ENCODE measurements around the gene PLPPR4.
"Not testable (repeated sequence)": the region's sequence is repeated elsewhere in the genome, so short reads cannot be mapped to it uniquely, and the experiment has no call there.

The PLPPR4 gene, protein sequence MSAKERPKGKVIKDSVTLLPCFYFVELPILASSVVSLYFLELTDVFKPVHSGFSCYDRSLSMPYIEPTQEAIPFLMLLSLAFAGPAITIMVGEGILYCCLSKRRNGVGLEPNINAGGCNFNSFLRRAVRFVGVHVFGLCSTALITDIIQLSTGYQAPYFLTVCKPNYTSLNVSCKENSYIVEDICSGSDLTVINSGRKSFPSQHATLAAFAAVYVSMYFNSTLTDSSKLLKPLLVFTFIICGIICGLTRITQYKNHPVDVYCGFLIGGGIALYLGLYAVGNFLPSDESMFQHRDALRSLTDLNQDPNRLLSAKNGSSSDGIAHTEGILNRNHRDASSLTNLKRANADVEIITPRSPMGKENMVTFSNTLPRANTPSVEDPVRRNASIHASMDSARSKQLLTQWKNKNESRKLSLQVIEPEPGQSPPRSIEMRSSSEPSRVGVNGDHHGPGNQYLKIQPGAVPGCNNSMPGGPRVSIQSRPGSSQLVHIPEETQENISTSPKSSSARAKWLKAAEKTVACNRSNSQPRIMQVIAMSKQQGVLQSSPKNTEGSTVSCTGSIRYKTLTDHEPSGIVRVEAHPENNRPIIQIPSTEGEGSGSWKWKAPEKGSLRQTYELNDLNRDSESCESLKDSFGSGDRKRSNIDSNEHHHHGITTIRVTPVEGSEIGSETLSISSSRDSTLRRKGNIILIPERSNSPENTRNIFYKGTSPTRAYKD

DNA sequence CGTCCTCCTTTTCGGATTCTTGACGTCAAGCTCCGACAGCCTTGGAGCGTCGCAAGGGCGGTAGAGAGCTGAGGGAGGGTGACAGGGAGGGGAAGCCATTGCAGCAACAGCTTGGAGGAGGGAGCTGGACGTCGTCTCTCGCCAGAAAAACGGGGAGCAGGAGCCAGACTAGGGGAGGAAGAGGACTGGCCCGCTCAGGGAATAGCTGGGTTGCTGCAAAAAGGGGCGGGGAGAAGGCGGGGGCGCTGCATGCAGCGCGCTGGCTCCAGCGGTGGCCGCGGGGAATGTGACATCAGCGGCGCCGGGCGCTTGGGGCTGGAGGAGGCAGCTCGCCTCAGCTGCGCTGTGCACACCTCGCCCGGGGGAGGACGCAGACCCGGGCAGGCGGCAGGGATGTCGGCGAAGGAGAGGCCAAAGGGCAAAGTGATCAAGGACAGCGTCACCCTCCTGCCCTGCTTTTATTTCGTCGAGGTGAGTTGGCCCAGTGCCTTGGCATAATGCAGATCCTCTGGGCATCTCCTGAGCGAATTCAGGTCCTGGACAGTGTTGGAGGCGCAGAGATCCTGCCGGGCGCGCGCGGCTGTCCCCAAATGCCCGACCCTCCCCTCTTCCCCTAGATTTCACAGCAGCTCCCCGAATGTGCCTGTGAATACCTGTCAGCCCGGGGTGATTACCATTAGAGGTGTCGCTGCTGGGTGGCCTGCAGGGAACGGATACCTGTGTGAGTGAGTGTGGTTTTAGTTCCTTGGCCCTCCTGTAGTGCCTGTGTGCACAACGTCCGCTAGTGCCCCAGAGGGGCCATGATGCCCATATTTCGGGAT lies at the start of gene PLPPR4:
Gene PLPPR4 (plus strand): TSS at position 292 of the 821 bp plus-strand sequence. CDS start 102 bp downstream, at position 394.
- DNase-seq (ENCODE audit: low read depth in 2 of 3, low spot score in 2 of 3): no peak

DNA sequence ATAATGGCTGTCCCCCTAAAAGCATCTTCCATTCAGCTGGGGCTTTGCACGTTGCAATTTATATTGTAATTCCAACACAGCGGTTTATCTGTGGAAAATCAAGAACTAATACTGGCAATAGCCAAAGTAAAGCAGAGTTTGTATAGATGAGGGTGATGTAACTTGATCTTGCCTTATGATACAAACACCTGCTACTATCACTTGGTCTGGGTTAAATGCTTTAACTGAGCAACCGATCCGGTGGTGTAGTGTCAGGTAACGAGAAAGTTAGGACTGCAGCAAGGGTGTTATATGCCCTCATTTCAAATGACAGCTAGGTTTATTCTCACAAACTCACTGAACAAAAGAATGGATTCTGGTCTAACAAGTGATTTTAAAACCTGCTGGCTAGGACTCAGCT lies 47.3 kb upstream of the PLPPR4 start:
- no peak for DNase-seq (ENCODE audit: low read depth in 2 of 3, low spot score in 2 of 3)

DNA sequence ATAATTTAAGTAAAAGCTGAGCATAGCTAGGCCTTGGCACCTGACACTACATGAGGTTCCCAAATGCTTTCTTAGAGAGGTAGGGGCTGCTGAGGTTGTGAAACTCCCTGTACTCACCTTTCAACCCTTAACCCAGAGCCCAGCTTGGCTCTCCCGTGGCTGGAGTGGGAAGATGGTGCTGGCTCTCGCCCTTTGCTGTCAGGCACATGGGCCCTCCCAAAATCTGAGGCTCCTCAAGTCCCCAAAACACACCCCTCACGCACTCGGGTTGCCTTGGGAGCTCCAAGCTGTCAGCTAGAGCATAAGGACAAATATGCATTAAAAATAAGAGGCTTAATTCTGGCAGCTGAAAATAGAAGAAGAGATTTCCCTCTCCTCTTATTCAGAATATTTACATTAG lies 46.7 kb upstream of the PLPPR4 start:
- no peak for DNase-seq (ENCODE audit: low read depth in 2 of 3, low spot score in 2 of 3)

DNA sequence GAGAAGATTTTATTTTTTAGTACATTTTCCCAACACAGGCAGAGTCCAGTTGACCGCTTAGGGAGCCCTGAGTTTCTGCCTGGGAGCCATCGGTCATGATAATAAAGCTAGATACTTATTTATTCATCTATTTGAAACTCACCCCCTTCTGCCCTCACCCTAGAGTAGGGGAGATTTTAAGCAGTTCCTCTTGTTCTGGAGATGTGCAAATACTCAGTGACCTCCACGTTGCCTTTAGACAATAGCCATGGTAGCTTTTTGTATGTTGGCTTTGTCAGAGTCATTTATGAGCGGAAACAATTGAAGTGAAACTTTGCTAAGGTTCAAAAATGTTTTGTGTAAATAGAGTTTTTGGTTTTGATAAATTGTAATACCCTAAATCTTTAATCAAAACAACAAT lies 45.7 kb upstream of the PLPPR4 start:
- no peak for DNase-seq (ENCODE audit: low read depth in 2 of 3, low spot score in 2 of 3)

DNA sequence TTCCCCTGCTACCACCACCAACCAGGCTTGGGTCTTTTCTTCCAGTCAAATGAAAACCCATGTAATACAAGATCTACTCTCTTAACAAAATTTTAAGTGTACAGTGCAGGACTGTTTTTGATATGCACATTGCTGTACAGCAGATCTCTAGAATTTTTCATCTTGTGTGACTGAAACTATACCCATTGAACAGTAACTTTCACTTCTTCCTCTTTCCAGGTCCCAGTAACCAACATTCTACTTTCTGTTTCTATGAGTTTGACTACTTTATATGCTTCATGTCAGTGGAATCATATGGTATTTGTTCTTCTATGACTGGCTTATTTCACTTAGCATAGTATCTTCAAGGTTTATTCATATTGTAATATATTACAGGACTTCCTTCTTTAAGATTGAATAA lies 45.3 kb upstream of the PLPPR4 start:
- no peak for DNase-seq (ENCODE audit: low read depth in 2 of 3, low spot score in 2 of 3)

DNA sequence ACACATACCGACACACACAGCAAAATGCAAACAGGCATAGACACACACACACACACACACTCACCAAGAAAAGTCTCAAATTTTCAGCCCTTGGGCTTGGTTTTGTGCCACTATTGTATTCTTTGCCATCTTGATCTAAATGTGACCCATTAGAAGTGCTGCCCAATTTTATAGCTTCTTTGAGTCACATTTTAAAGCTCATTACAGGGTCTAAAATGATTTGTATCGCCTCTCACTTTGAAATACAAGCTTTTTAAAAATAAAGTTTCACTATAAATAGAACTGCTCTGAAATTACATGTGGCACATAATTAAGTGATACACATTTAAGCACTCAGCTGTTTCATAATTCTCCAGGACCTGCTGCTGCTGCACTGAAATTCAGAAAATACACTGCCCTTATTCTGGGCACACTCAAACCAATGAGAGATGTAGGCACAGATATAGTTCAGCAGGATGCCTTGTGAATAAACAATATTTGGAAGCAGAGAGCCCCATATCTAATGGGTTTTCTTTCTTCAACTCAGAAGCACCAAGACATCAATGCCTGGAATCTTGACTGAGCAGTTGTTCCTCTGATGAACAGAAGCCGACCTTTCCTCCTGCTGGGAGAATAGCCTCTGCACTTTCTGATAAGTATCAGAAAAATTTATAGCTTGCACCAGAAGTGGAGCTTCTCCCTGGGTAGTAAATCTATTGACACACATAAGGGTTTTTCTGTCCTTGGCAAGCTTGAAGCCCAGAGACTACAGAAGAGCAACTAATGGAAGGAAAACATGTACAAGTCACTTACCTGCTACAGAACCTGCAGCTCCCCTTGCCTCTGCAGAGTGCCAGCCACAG lies 37.0 kb upstream of the PLPPR4 start:
- DNase-seq (ENCODE audit: low read depth in 2 of 3, low spot score in 2 of 3): no peak

DNA sequence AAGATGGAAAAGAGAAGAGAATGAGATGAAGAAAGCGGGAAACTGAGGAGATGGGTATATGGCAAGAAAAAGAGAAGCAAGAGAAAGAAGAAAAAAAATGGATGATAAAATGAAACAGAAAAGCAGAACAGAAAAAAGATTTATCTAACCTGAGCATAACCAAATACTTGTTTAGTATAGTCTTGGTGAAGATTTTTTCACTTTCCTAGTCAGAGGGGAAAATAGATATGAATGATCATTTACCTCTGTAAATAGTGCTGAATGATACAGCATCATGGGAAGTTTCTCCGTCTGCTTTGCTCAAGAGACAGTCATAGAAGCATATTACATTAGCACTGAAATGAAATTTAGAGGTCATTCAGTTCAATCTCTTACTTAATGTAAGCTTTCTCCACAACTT lies 36.1 kb upstream of the PLPPR4 start:
- DNase-seq (ENCODE audit: low read depth in 2 of 3, low spot score in 2 of 3): no peak

DNA sequence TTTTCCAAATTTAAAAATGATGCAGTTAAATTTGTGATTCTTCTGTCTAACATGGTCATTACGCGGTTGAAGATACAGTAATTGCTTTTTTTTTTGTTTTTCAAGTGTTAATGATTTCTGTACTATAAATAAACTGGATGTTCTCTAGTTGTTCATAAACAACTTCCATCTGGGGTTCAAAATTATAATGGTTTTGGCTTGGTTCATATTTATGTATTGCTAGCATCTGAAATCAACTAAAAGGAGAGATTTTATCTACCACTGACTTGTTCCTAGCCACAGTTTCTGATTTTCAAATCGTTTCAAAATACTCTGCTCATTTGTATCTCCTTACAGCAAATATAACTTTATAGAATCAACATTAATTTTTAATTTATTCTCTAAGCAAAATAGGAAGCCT lies 35.2 kb upstream of the PLPPR4 start:
- DNase-seq (ENCODE audit: low read depth in 2 of 3, low spot score in 2 of 3): no peak

DNA sequence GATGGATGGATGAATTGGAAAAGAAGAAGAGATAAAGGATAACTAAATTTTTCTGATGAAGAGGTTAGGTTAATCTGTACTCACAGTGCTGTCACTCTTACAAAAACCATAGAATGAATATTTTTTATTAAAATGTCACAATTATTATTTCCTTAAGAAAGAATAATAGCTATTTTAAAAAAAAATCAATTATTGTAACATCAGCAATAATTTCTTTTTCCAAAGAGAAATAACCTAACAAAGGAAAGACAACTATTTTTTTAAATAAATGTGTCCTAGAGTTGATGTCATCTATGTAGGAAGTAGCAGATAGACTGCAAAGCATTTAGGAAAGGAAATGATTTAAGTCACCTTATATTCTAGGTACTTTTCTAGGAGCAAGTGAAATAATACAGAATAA lies 33.6 kb upstream of the PLPPR4 start:
- DNase-seq (ENCODE audit: low read depth in 2 of 3, low spot score in 2 of 3): no peak

DNA sequence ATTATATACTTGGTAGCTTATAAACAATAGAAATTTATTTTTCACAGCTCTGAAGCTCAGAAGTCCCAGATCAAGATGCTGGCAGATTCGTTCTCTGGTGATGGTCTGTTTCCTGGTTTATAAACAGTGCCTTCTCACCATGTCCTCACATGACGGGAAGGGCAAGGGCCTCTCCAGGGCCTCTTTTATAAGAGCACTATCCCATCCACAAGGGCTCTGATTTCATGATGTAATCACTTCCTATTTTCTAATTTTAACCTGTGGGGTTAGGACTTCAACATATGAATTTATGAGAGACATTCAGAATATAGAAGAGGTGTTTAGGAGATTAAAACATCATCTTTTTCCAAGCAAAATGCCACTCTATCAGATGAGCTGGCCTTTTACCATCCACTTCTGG lies 32.1 kb upstream of the PLPPR4 start:
- DNase-seq (ENCODE audit: low read depth in 2 of 3, low spot score in 2 of 3): no peak

DNA sequence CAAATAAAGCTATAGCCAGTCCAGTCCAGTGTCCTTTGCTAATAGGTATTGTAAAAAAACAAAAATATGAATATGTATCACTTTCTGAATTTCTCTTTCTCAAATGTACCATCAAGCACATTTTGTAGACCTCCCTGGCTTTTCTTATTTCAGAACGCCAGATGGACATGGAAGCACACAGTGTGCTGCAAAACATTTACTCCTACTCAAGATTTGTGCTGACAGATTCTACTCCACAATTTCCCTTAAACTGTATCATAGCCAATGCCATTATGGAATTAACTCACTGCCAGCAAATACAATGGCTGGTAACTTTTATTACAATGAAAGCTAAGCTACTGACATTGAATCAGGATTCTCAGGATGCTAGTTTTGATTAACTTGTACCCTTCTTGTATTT lies 30.8 kb upstream of the PLPPR4 start:
- no peak for DNase-seq (ENCODE audit: low read depth in 2 of 3, low spot score in 2 of 3)

DNA sequence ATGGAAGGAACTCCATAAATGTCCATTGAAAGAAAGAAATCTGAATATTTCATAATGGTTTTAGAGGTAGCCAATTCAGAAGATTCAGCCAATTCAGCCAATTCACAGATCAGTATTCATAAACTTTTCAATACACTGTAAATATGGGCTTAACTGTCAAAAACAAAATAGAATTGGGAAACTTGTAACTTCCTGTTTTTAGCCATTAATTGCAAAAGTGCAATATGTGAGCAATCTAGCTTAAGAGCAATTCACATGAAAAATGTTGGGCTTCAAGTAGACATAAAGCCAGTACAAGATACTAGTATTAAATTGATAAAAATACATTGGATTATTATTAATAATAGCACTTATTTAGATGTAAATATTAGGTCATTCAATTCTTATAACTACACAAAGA lies 27.5 kb upstream of the PLPPR4 start:
- no peak for DNase-seq (ENCODE audit: low read depth in 2 of 3, low spot score in 2 of 3)

DNA sequence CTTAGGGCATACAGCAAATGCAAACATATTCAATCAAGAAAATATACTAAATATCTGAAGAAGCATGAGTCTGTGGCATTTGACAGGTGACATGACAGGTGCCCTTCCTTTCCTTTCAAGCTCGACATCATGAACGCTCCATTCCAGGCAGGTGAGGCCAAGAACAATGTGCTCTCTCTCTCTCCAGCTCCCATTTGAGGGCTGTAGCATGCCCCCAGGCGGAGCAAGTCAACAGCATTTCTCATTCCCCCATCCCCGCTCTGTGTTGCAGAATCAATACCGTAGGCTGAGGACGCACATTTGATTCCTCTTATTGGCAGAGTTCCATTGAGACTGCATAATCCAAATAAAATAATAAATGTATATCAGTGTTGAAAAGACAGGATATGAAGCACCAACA lies 24.6 kb upstream of the PLPPR4 start:
- no peak for DNase-seq (ENCODE audit: low read depth in 2 of 3, low spot score in 2 of 3)

DNA sequence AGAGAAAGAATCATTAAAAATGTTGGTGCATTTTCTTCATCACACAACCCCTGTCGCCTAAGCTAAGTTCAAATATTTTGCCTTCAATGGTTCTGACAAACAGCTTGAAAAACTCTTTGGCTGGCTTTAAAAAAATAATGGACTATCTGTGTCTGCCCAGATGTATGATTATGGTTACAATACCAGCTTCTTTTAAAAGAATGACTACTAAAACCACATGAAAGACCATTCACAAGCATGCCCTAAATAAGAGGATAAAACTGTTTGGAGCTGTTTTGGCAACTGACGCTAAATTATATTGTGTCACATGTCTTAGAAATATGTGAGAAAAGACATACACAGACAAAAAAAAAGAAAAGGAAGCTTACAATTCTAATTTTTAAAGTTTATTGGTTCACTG lies 23.7 kb upstream of the PLPPR4 start:
- DNase-seq (ENCODE audit: low read depth in 2 of 3, low spot score in 2 of 3): no peak

DNA sequence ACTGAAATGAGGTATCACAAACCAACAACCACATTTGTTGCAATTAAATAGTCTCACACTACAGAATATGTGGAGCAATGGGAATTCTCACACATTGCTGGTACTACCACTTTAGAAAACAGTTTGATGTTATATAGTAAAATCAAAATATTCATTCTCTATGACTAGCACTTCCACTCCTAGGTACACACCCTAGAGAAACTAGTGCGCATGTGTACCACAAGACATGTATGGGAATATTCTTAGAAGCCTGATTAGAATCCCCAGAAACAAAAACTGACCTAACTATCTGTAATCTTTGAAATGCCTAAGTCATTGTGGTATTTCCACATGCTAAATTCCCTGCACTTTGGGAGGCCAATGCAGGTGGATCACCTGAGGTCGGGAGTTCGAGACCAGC lies 18.1 kb upstream of the PLPPR4 start:
- DNase-seq (ENCODE audit: low read depth in 2 of 3, low spot score in 2 of 3): no peak

DNA sequence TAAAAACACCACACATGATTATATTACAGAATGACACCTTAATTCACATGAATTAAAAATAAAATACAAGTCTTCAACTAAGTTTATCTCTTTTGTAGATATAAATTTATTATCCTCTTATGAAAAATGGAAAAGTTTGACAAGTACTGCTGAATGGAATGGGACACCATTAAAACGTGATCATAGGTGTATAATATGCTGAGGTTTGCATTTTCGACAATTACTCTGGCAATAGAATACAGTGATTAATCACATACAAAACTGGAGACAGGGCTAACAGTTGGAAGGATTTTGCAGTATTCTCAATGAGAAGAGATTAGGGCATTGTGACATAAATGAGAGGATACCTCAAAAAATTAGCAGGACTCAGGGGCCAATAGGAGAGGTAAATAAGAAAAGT lies 17.1 kb upstream of the PLPPR4 start:
- DNase-seq (ENCODE audit: low read depth in 2 of 3, low spot score in 2 of 3): no peak

DNA sequence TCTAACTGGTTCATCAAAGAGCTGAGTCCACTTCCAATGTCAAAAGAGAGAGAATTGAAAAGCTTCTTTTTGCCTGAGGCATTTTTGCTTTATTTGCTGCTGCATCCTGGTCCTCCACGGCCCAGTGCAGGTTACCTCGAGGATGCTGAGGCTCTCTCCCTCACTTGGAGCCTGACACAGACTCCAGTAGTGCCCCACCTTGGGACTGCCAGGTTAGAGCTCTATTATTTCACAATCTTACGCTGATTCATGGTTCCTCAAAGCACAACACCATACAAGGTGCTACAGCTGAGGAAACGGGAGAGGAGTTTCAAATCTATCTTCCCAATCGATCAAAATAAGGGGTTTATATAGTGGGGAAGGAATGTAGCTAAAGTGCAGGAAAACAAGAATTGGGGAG lies 13.6 kb upstream of the PLPPR4 start:
- DNase-seq (ENCODE audit: low read depth in 2 of 3, low spot score in 2 of 3): no peak

DNA sequence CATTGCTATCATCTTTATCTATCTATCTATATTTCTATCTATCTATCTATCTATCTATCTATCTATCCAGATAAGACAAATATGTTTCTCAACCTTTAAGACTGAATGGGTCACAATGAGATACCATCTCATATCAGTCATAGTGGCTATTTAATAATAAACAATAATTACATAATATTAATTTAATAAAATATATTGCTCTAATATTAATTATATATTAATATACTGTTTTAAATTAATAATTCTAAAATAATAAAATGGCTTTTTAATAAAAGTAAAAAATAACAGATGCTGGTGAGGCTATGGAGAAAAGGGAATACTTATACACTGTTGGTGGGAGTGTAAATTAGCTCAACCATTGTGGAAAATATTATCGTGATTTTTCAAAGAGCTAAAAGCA lies 13.0 kb upstream of the PLPPR4 start:
- DNase-seq (ENCODE audit: low read depth in 2 of 3, low spot score in 2 of 3): no peak

DNA sequence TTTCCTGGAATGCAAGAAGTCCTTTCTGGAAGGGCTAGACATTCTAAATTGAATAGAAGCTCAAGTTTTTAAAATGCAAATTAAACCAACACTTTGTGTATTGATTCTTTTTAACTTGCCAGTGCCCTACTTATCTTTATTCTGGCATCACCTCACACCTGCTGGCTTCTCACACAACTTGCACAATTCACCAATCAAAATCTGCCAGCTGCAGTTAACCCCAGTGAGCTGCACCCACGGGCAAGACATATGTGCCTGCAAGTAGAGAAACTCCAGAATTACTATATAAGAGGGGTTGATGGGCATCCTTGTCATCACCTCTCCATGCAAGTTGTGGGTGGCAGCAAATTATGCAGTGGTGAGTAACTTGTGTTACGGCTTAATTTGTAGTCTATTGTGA lies 11.7 kb upstream of the PLPPR4 start:
- no peak for DNase-seq (ENCODE audit: low read depth in 2 of 3, low spot score in 2 of 3)

DNA sequence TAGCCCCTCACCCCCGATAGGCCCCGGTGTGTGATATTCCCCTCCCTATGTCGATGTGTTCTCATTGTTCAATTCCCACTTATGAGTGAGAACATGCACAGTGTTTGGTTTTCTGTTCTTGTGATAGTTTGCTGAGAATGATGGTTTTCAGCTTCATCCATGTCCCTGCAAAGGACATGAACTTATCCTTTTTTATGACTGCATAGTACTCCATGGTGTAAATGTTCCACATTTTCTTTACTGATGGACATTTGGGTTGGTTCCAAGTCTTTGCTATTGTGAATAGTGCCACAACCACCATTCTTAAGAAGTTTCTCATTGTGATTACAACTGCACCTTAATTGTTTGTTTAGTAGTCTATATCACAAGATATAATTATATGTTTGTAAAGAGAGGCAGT lies 3.9 kb upstream of the PLPPR4 start:
- not testable (repeated sequence) for DNase-seq (ENCODE audit: low read depth in 2 of 3, low spot score in 2 of 3)

DNA sequence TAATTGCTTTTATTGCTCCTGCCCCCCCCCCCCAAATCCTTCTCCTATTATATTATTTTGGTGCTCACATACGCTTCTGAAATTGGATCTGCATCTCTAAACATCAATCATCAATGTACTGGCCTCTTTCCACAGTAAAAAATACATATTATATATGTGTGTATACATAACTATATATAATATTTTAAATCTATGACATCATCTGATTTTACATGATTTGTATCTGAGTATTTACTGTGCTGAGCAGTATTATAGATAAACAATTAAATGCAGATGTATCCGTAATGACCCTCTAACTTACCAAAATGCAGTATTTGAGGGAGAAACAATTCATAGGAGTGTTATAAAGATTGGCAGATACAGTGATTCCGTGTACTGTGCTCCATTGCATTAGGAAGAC lies 832 bp downstream of the PLPPR4 start:
- DNase-seq (ENCODE audit: low read depth in 2 of 3, low spot score in 2 of 3): no peak

All from activated CD8-positive, alpha-beta memory T cell treated with anti-CD3 and anti-CD28 coated beads for 48 hours (primary cell).